Measurements from ENCODE around the gene BACE2.

DNA sequence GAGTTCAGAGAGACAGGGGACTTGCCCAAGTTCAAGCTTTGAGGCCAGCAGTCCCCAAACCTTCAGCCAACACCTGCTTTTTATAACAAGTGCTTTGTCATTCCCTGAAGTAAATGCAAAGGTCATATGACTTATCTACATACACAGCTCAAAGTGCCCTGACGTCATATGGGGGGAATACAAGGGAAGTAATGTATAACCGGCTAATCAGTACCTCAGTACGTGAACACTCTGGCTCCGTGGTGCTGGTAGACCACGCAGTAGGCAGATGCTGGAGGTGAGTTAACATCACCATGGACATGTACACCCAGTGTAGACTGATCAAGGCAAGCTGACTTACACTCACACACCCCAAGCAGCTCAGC, 60.0 kb downstream of the BACE2 start:
- TF ChIP-seq, protein P1, sequence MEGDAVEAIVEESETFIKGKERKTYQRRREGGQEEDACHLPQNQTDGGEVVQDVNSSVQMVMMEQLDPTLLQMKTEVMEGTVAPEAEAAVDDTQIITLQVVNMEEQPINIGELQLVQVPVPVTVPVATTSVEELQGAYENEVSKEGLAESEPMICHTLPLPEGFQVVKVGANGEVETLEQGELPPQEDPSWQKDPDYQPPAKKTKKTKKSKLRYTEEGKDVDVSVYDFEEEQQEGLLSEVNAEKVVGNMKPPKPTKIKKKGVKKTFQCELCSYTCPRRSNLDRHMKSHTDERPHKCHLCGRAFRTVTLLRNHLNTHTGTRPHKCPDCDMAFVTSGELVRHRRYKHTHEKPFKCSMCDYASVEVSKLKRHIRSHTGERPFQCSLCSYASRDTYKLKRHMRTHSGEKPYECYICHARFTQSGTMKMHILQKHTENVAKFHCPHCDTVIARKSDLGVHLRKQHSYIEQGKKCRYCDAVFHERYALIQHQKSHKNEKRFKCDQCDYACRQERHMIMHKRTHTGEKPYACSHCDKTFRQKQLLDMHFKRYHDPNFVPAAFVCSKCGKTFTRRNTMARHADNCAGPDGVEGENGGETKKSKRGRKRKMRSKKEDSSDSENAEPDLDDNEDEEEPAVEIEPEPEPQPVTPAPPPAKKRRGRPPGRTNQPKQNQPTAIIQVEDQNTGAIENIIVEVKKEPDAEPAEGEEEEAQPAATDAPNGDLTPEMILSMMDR (IDR thresholded peaks at IDR 0.05; ENCODE audit: extremely low read depth in 1 of 2, insufficient read depth in 1 of 2, low read depth in 1 of 2, low read length in 2 of 2), result no peak
- TF ChIP-seq POLR2AphosphoS5 (IDR thresholded peaks at IDR 0.05; ENCODE audit: insufficient read depth, low read depth, low read length) (no peak), POLR2A (IDR thresholded peaks at IDR 0.05; ENCODE audit: low read depth, low read length) (no peak), GATA2 (IDR thresholded peaks at IDR 0.05; ENCODE audit: insufficient read depth, insufficient read length, low read depth, low read length) (no peak)
- TF ChIP-seq, protein P2, sequence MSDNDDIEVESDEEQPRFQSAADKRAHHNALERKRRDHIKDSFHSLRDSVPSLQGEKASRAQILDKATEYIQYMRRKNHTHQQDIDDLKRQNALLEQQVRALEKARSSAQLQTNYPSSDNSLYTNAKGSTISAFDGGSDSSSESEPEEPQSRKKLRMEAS (IDR thresholded peaks at IDR 0.05; ENCODE audit: insufficient read depth, insufficient read length), result no peak
